Measurements from ENCODE around the gene NUMB. TPM values are rescaled to one million over a fixed set of nuclear protein-coding genes. Genes with fewer than 3 reads are reported as not detected.

Gene NUMB
- total RNA-seq, 4 donors from 2014 or later = 43.1 to 83.4 (median 50.2) TPM

DNA sequence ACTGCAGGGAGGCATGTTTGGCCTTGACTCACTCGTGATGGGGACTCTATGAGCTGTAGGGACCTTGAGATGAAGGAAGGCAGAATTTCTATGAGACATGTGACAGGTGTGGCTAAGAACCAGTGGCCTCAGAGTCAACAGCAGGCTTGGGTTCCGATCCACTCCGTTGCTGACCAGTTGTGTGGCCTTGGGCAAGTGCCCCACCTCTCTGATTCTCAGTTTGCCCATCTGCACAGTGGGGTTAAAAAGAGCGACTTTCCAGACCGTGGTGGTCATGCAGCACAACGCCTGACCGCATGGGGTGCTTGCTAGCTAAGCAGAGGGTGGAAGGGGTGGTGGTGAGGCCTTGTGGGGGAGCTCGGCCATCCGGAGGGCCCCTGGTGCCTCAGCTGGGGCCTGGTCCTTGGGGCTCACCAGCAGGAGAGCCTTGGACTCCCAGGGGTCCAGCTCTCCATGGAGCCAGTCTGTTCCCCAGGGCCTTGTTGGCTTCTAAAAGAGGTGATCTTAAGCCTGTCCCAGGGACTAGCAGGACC lies 202.6 kb downstream of the NUMB start:
- no peaks in the 10 kb centered on the region for H3K9me3 ChIP-seq
- H3K27me3 ChIP-seq = no peaks in the 10 kb centered on the region
- WGBS = 90% methylated on average over 8 of the region's 9 CpGs
- H3K4me3 ChIP-seq = no peak overlapping the region
- H3K4me1 ChIP-seq = no peaks in the 10 kb centered on the region
- DNase-seq (ENCODE audit: low spot score in 2 of 2) = peak in 1 of 2 donors; percentile 53
- H3K36me3 ChIP-seq = peaks cover 45% of the 10 kb centered on the region
- no peak overlapping the region for H3K27ac ChIP-seq
- no peak for TF ChIP-seq EP300 (IDR thresholded peaks at IDR 0.05)
- no peak for TF ChIP-seq POLR2AphosphoS5 (IDR thresholded peaks at IDR 0.05)
- TF ChIP-seq, protein P1, sequence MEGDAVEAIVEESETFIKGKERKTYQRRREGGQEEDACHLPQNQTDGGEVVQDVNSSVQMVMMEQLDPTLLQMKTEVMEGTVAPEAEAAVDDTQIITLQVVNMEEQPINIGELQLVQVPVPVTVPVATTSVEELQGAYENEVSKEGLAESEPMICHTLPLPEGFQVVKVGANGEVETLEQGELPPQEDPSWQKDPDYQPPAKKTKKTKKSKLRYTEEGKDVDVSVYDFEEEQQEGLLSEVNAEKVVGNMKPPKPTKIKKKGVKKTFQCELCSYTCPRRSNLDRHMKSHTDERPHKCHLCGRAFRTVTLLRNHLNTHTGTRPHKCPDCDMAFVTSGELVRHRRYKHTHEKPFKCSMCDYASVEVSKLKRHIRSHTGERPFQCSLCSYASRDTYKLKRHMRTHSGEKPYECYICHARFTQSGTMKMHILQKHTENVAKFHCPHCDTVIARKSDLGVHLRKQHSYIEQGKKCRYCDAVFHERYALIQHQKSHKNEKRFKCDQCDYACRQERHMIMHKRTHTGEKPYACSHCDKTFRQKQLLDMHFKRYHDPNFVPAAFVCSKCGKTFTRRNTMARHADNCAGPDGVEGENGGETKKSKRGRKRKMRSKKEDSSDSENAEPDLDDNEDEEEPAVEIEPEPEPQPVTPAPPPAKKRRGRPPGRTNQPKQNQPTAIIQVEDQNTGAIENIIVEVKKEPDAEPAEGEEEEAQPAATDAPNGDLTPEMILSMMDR (IDR thresholded peaks at IDR 0.05) = no peak
- TF ChIP-seq POLR2A (IDR thresholded peaks at IDR 0.05) = no peak

DNA sequence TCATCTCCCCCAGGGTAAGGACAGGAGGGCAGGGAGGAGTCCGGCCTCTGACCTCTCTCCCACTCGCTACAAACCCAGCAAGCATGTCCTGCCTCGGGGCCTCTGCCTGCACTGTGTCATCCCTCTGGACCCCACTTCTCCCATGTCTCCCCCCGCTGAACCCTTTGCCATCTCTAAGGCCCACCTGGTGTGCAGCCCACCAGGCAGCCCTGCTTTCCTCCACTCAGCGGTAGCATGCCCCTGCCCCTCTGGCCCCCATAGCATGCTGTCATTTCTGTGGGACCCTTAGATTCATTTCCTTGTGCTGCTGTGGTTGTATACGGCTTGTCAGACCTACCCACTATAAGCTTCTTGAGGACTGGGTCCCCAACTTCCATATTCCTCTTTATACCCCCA lies 203.3 kb downstream of the NUMB start:
- TF ChIP-seq POLR2A (IDR thresholded peaks at IDR 0.05) = no peak
- TF ChIP-seq, protein P1 (IDR thresholded peaks at IDR 0.05) = no peak
- no peak for TF ChIP-seq EP300 (IDR thresholded peaks at IDR 0.05)
- TF ChIP-seq POLR2AphosphoS5 (IDR thresholded peaks at IDR 0.05) = no peak
- Histone ChIP-seq H3K9me3 (no peaks in the 10 kb centered on the region), H3K27ac (no peak overlapping the region), H3K4me3 (no peak overlapping the region), H3K36me3 (peaks cover 42% of the 10 kb centered on the region), H3K4me1 (no peaks in the 10 kb centered on the region), H3K27me3 (no peaks in the 10 kb centered on the region)
- DNase-seq (ENCODE audit: low spot score in 2 of 2) = no peak
- WGBS = 91% methylated on average over 6 of the region's 6 CpGs

DNA sequence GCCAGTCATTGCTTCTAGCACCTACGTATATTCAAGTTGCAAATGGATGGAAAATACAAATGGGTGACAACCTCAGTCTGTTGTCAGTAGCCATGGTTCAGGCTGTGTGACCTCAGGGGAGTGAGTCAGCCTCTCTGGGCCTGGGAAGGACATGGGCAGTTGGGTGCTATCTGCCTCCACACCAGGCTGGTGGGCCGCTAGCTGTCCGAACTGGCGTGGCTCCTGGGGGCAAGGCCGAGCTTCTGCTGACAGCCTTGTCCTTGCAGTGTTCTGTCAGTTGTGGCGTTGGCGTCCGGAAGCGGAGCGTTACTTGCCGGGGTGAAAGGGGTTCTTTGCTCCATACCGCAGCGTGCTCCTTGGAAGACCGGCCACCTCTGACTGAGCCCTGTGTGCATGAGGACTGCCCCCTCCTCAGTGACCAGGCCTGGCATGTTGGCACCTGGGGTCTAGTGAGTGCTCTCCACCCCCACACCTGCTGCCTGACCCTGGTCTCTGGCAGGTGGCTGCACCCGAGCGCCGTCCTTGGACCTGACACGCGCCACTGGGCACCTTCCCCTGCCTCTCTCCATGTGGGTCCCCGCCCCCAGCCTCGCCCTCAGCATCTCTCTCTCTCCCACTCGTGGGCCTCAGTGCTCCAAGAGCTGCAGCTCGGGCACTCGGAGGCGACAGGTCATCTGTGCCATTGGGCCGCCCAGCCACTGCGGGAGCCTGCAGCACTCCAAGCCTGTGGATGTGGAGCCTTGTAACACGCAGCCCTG lies 203.9 kb downstream of the NUMB start:
- Histone ChIP-seq H3K36me3 (peaks cover 39% of the 10 kb centered on the region), H3K9me3 (no peaks in the 10 kb centered on the region), H3K27me3 (no peaks in the 10 kb centered on the region), H3K4me1 (no peaks in the 10 kb centered on the region), H3K27ac (no peak overlapping the region), H3K4me3 (no peak overlapping the region)
- WGBS = 94% methylated on average over 28 of the region's 28 CpGs
- no peak for TF ChIP-seq POLR2A (IDR thresholded peaks at IDR 0.05)
- TF ChIP-seq, protein P1 (IDR thresholded peaks at IDR 0.05) = no peak
- TF ChIP-seq POLR2AphosphoS5 (IDR thresholded peaks at IDR 0.05) = no peak
- TF ChIP-seq EP300 (IDR thresholded peaks at IDR 0.05) = no peak
- DNase-seq (ENCODE audit: low spot score in 2 of 2) = no peak

DNA sequence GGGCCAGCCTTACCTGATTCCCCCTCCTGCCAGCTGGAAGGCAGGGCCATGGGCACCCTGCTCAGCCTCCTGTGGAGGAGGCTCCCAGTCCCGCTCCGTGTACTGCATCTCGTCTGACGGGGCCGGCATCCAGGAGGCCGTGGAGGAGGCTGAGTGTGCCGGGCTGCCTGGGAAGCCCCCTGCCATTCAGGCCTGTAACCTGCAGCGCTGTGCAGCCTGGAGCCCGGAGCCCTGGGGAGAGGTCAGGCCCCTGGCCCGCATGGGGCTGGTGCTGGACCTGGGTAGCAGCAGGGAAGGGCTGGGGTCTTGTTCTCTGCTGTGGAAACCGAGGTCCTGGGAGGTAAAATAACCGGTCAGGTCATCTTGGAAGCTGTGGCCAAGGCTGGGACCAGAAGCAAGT lies 204.6 kb downstream of the NUMB start:
- Histone ChIP-seq H3K27me3 (no peaks in the 10 kb centered on the region), H3K27ac (no peak overlapping the region), H3K36me3 (peaks cover 39% of the 10 kb centered on the region), H3K4me3 (no peak overlapping the region), H3K9me3 (no peaks in the 10 kb centered on the region), H3K4me1 (no peaks in the 10 kb centered on the region)
- 88% methylated on average over 3 of the region's 12 CpGs for WGBS
- TF ChIP-seq EP300 (IDR thresholded peaks at IDR 0.05) (no peak), POLR2AphosphoS5 (IDR thresholded peaks at IDR 0.05) (no peak), POLR2A (IDR thresholded peaks at IDR 0.05) (no peak)
- TF ChIP-seq, protein P1 (IDR thresholded peaks at IDR 0.05) = no peak
- no peak for DNase-seq (ENCODE audit: low spot score in 2 of 2)

DNA sequence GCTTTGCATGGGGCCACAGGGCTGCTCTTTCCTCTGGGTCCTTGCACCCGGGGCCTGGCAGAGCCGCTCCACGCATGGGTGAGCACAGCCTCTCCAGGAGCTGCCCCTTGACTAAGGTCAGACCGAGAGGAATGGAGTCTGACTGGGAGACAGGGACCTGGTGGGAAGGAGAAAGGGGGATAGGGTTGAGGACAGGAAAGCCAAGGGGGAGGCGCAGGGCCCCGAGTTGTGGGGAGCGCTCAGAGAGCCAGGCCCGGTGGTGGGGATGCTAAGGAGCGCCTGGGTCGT lies 205.1 kb downstream of the NUMB start:
- H3K9me3 ChIP-seq = no peaks in the 10 kb centered on the region
- TF ChIP-seq, protein P1 (IDR thresholded peaks at IDR 0.05) = no peak
- TF ChIP-seq POLR2AphosphoS5 (IDR thresholded peaks at IDR 0.05) = no peak
- no peak for TF ChIP-seq POLR2A (IDR thresholded peaks at IDR 0.05)
- TF ChIP-seq EP300 (IDR thresholded peaks at IDR 0.05) = no peak
- 92% methylated on average over 10 of the region's 10 CpGs for WGBS
- no peaks in the 10 kb centered on the region for H3K27me3 ChIP-seq
- H3K36me3 ChIP-seq = peaks cover 39% of the 10 kb centered on the region
- no peak for DNase-seq (ENCODE audit: low spot score in 2 of 2)
- no peaks in the 10 kb centered on the region for H3K4me1 ChIP-seq
- H3K27ac ChIP-seq = no peak overlapping the region
- no peak overlapping the region for H3K4me3 ChIP-seq

All from suprapubic skin (tissue), 4 donors.